ENCODE results near the gene FKBP7.

- TF ChIP-seq POLR2A (IDR thresholded peaks at IDR 0.05; ENCODE audit: insufficient read depth in 1 of 2, low read depth in 2 of 2, low read length in 2 of 2) (no peak), ZNF704 (CRISPR knock-in tag; IDR thresholded peaks at IDR 0.05; ENCODE audit: borderline replicate concordance) (no peak), CEBPB (IDR thresholded peaks at IDR 0.05; ENCODE audit: borderline replicate concordance, low read depth, low read length) (no peak), KLF13 (CRISPR knock-in tag; IDR thresholded peaks at IDR 0.05) (no peak), MYC (CRISPR knock-in tag; IDR thresholded peaks at IDR 0.05; ENCODE audit: borderline replicate concordance) (no peak)
Observed at GRCh38 chr2:178452870-178453269, 25.5 kb downstream of the FKBP7 start.
